Omental fat pad (tissue), 4 donors: ENCODE results near the gene ODAD3. TPM values are rescaled to one million over a fixed set of nuclear protein-coding genes. Genes with fewer than 3 reads are reported as not detected.

Source experiments
- ATAC-seq: fragments of 150-250 bp; one replicate; pipeline ENCODE4 v1.9.1; 2016; ENCODE audit warnings: mild to moderate bottlenecking, moderate library complexity; ENCODE audit not compliant: low FRiP score
- DNase-seq: peaks from one replicate; pipeline ENCODE4 v3.0.0-alpha.2; 2019; ENCODE audit warnings: low spot score
- total RNA-seq, 4 donors: library from RNA; depleted of rRNA; stranded (reverse); fragments of >200 nt; gene quantifications; one replicate each; pipeline ENCODE4 v1.1.0, GENCODE V29; 2016
- TF ChIP-seq, protein P1 (sequence below), 3 donors: fragments of 450-650 bp; IDR thresholded peaks; one replicate each; pipeline ENCODE4 v1.5.1; 2016 to 2017; ENCODE audit warnings: antibody characterized with exemption in 3 of 3, mild to moderate bottlenecking in 3 of 3, moderate library complexity in 2 of 3

ODAD3 gene
- total RNA-seq, 4 donors from 2014 or later = 0.46 TPM; not detected in 3

DNA sequence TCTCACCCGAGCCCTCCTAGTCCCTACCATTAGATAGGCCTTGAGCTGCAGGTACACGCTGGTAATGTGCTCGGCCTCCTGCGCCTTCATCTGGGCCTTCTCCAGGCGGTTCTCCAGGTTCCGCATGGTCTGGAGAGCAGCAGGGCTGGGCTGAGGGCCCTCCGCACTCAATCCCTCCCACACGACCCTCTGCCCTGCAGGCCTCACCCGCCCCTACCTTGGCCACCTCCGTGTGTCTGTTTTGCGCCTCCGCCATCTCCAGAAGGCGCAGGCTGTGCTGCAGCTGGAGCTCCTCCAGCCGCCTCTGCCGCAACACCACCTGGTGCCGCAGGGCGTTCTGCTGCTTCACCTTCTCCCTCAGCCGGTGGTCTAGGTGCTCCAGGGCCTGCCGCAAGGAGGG lies 8.3 kb downstream of the ODAD3 start:
- TF ChIP-seq, protein P1, sequence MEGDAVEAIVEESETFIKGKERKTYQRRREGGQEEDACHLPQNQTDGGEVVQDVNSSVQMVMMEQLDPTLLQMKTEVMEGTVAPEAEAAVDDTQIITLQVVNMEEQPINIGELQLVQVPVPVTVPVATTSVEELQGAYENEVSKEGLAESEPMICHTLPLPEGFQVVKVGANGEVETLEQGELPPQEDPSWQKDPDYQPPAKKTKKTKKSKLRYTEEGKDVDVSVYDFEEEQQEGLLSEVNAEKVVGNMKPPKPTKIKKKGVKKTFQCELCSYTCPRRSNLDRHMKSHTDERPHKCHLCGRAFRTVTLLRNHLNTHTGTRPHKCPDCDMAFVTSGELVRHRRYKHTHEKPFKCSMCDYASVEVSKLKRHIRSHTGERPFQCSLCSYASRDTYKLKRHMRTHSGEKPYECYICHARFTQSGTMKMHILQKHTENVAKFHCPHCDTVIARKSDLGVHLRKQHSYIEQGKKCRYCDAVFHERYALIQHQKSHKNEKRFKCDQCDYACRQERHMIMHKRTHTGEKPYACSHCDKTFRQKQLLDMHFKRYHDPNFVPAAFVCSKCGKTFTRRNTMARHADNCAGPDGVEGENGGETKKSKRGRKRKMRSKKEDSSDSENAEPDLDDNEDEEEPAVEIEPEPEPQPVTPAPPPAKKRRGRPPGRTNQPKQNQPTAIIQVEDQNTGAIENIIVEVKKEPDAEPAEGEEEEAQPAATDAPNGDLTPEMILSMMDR (IDR thresholded peaks at IDR 0.05) = no peak
- no peak for DNase-seq

DNA sequence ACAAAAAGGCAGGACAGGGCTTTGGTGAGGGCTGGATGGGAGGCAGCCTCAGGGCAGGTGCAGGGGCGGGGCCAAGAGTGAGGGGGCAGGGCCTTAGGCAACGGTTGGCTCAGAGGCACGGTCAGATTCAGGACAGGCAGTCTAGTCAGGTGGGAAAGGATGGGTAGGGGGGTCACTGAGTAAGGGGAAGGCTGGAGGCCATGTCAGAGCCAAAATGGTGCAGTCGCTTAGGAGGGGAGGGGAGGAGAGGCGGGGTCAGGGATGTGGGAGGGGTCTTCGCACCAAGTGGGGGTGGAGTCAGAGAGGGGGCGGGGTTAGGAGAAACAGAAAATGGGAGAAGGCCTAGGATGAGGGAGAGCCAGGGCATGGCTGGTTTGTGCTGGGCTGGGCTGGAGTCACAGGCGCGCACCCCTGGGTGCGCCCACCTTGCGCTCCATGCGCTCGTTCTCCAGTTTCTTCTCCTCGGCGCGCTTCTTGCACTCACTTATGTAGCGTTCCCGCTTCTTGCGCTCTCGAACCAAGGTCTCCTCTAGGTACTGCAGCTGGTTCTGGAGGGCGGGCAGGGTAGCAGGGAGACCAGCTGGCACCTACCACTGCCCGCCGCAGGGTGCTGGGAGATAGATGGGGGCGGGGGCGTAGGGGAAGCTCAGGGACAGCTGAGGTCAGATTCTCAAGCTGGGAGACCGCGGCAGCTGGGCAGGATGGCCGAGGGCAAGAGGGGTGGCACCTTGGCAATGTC lies 9.0 kb downstream of the ODAD3 start:
- ATAC-seq (no peak), DNase-seq (no peak)
- TF ChIP-seq, protein P1 (IDR thresholded peaks at IDR 0.05) = no peak

More for the DNA sequence above, 8.3 kb downstream of the ODAD3 start:
- no peak for ATAC-seq

DNA sequence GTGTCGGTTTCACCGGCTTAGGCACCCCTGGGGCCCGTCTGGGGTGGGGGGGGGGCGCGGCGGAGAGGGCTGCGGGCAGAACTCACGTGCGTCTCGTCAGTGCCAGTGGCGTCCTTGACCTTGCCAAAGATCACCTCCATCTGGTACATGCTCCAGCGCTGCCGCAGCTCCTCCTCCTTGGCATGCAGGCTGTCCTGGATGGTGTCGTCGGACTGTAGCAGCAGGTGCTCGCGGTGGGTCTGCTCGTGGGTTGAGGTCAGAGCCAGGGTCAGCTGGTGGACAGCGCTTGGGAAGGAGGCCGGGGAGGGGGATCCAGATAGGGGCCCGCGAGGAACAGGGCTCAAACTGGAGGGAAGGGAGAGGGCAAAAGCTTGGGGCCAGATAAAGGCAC lies 11.1 kb downstream of the ODAD3 start:
- no peak for ATAC-seq
- DNase-seq = no peak
- TF ChIP-seq, protein P1 (IDR thresholded peaks at IDR 0.05) = no peak

DNA sequence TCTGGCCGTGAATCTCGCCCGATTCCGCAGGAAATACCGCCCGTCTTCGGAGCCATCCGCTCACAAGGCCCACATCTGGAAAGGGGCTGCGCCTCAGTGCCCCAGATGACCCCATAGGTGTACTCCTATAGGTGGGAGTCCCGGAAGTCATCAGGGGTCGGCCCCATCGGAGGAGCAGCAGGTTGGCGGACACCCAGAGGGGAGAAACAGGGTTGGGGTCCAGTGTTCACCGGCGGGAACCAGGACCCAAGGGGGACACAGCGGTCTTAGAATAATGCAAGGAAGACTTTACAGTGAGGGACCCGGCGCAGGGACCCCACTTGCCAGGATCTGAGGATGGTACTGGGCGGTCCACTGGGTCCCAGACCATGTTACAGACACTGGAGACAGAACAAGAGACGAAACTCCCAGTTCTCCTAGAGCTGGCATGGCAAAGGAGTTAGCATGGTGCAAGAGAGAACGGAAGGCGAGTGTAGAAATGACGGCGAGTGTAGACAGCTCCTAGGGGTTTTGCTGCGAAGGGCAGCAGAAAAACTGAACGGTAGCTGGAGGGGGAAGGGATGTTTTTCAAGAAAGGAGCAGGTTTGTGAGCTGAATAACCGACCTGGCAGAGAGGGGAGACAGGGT lies 11.6 kb downstream of the ODAD3 start:
- DNase-seq (no peak), ATAC-seq (no peak)
- TF ChIP-seq, protein P1 (IDR thresholded peaks at IDR 0.05) = no peak

DNA sequence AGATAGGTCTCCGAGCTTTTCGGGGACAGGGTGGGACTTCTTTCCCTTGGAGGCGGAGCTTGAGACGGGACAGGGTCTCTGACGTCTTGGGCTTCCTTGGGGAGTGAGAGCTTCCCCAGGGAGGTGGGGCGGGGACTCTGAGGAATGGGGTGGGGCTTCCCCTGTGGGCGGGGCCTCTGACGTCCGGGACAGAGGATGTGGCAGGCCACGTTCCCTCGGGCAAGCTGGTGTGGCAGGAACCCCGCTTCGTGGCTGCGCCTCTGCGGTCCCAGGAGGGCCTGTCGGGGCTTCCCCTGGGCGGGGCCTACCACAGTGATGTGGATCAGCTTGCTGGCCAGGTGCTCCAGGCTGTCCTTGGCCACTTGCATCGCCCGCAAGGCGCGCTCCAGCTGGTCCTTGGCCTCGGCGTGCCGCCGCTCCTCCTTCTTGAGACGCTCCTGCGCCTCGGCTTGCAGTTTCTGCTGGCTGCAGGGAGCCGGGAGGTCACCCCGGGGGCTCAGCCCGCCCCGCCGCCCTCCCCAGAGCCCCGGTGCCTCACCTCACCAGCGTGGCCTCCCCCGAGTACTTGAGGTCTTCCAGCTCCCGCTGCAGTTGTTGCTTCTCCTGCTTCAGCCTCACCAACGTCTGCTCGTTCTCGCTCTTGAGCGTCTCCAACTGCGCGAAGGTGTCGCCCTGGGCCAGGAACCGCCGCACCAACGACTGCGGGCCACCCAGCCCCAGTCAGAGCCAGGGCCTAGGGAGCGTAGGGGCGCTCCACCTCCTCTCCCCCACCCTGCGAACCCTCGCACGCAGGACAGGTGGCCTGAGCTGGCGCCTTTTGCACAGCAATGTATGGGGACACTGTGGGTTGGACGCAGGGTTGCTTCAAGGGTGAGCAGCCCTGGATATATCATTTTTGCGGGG lies 12.5 kb downstream of the ODAD3 start:
- ATAC-seq (peak; percentile 32), DNase-seq (peak; percentile 41)
- TF ChIP-seq, protein P1 (IDR thresholded peaks at IDR 0.05) = no peak

DNA sequence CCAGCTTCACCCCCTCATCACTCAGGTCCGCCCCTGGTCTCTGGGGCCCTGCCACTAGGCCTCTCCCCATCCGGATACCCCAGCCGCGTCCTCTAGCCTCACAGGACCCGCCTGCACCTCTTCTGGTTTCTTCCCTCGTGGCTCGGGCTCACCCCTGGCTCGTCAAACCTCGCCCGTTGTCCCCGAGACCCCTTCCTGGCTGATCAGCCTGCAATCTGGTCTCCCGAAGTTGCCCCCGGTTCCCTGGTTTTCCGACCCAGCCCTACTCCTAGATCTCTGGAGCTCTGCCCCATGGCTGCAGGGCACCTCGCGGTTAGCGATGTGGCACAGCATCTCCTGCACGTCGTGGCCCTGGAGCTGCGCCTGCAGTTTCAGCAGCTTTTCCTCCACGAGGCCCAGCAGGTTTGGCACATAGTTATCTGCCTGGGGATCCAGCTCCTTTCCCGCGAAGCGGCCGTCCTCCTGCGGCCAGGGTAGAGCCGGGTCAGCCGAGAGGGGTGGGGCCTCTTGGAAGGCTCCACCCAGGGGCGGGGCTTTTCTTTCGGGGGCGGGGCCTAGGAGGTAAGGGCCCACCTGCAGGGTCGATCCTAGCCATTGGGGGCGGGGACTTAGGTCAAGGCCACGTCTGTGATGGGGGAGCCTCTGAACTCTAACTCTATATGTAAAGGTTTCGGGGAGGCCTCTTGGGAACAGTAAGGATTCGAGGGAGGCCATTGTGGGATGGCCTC lies 13.4 kb downstream of the ODAD3 start:
- no peak for ATAC-seq
- no peak for DNase-seq
- TF ChIP-seq, protein P1 (IDR thresholded peaks at IDR 0.05) = no peak
